RWPE2 (cell line): ENCODE results near the gene L3MBTL4.

Experiments used
- ATAC-seq: fragments of 200-7000 bp; cut with Tn5 transposase; 3 replicates; pipeline ENCODE4 v1.9.1; 2021; ENCODE audit warnings: low read depth
- DNase-seq: peaks from one replicate; pipeline ENCODE4 v3.0.0-alpha.2; 2020; ENCODE audit warnings: low spot score
- H3K27ac ChIP-seq: fragments of 450-650 bp; 2 replicates; pipeline ENCODE4 v1.5.1; 2017; ENCODE audit warnings: mild to moderate bottlenecking; ENCODE audit not compliant: poor library complexity, severe bottlenecking
- H3K27me3 ChIP-seq: fragments of 250-450 bp; sonication (Bioruptor Pico); 2 replicates; pipeline ENCODE4 v1.5.1; 2021; ENCODE audit warnings: mild to moderate bottlenecking, moderate library complexity; ENCODE audit not compliant: insufficient read depth, poor library complexity, severe bottlenecking
- H3K36me3 ChIP-seq: fragments of 250-450 bp; sonication (Bioruptor Pico); 2 replicates; pipeline ENCODE4 v1.5.1; 2020; ENCODE audit warnings: low read depth, mild to moderate bottlenecking, moderate library complexity
- H3K4me1 ChIP-seq: fragments of 250-450 bp; sonication (Bioruptor Pico); 2 replicates; pipeline ENCODE4 v1.5.1; 2021; ENCODE audit warnings: mild to moderate bottlenecking, moderate library complexity; ENCODE audit not compliant: insufficient read depth, poor library complexity, severe bottlenecking
- H3K4me3 ChIP-seq: fragments of 250-450 bp; sonication (Bioruptor Pico); 2 replicates; pipeline ENCODE4 v1.5.1; 2021; ENCODE audit warnings: mild to moderate bottlenecking, moderate library complexity; ENCODE audit not compliant: severe bottlenecking
- H3K9me3 ChIP-seq: fragments of 250-450 bp; sonication (Bioruptor Pico); 2 replicates; pipeline ENCODE4 v1.5.1; 2021; ENCODE audit warnings: mild to moderate bottlenecking, moderate library complexity; ENCODE audit not compliant: severe bottlenecking
- TF ChIP-seq, protein P1 (sequence below): fragments of 450-650 bp; IDR thresholded peaks from one replicate; pipeline ENCODE4 v1.5.1; 2017; ENCODE audit warnings: mild to moderate bottlenecking, moderate library complexity; ENCODE audit not compliant: poor library complexity, severe bottlenecking

The L3MBTL4 gene

GRCh38 chr18:5986257-5986931 lies 428.3 kb downstream of the L3MBTL4 start:
- no peaks in the 10 kb centered on the region for H3K4me1 ChIP-seq
- DNase-seq (no peak), ATAC-seq (no peak)
- H3K27me3 ChIP-seq = no peaks in the 10 kb centered on the region
- H3K9me3 ChIP-seq = no peaks in the 10 kb centered on the region
- no peak overlapping the region for H3K4me3 ChIP-seq
- no peak overlapping the region for H3K27ac ChIP-seq
- TF ChIP-seq, protein P1, sequence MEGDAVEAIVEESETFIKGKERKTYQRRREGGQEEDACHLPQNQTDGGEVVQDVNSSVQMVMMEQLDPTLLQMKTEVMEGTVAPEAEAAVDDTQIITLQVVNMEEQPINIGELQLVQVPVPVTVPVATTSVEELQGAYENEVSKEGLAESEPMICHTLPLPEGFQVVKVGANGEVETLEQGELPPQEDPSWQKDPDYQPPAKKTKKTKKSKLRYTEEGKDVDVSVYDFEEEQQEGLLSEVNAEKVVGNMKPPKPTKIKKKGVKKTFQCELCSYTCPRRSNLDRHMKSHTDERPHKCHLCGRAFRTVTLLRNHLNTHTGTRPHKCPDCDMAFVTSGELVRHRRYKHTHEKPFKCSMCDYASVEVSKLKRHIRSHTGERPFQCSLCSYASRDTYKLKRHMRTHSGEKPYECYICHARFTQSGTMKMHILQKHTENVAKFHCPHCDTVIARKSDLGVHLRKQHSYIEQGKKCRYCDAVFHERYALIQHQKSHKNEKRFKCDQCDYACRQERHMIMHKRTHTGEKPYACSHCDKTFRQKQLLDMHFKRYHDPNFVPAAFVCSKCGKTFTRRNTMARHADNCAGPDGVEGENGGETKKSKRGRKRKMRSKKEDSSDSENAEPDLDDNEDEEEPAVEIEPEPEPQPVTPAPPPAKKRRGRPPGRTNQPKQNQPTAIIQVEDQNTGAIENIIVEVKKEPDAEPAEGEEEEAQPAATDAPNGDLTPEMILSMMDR = no peak
- H3K36me3 ChIP-seq = no peaks in the 10 kb centered on the region

GRCh38 chr18:5984245-5984644 lies 430.5 kb downstream of the L3MBTL4 start:
- TF ChIP-seq, protein P1 = no peak
- ATAC-seq = no peak
- H3K27me3 ChIP-seq = no peaks in the 10 kb centered on the region

DNA sequence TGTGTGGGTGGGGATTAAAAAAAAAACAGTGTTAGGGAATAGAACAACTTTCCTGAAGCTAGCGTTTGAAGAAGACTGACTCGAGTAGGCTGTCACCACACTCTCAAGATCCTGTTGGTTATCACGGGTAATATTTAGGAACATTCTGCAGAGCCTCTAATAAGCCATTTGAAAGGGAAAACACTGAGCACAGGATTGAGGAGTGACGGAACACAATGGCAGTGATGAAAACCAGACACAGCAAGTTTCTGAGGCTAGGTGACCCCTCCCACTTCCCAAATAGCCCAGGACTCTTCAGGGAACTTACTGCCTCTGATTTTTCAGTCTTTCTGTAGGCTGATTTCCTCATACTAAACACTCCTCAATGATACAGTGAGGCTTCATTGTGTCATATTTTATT lies 431.2 kb downstream of the L3MBTL4 start:
- no peaks in the 10 kb centered on the region for H3K27me3 ChIP-seq
- no peaks in the 10 kb centered on the region for H3K36me3 ChIP-seq
- DNase-seq (no peak), ATAC-seq (no peak)
- no peak overlapping the region for H3K4me3 ChIP-seq
- no peak overlapping the region for H3K27ac ChIP-seq
- TF ChIP-seq, protein P1 = no peak
- no peaks in the 10 kb centered on the region for H3K4me1 ChIP-seq
- H3K9me3 ChIP-seq = no peaks in the 10 kb centered on the region

More at GRCh38 chr18:5984245-5984644, 430.5 kb downstream of the L3MBTL4 start:
- no peaks in the 10 kb centered on the region for H3K9me3 ChIP-seq
- DNase-seq = no peak
- H3K36me3 ChIP-seq = no peaks in the 10 kb centered on the region
- no peak overlapping the region for H3K4me3 ChIP-seq
- H3K4me1 ChIP-seq = no peaks in the 10 kb centered on the region
- H3K27ac ChIP-seq = no peak overlapping the region

- DNase-seq (no peak), ATAC-seq (no peak)
- Histone ChIP-seq H3K36me3 (no peaks in the 10 kb centered on the region), H3K27me3 (no peaks in the 10 kb centered on the region), H3K27ac (no peak overlapping the region), H3K9me3 (no peaks in the 10 kb centered on the region), H3K4me3 (no peak overlapping the region), H3K4me1 (no peaks in the 10 kb centered on the region)
- TF ChIP-seq, protein P1 = no peak
Observed at GRCh38 chr18:5982332-5982731, 432.4 kb downstream of the L3MBTL4 start.

DNA sequence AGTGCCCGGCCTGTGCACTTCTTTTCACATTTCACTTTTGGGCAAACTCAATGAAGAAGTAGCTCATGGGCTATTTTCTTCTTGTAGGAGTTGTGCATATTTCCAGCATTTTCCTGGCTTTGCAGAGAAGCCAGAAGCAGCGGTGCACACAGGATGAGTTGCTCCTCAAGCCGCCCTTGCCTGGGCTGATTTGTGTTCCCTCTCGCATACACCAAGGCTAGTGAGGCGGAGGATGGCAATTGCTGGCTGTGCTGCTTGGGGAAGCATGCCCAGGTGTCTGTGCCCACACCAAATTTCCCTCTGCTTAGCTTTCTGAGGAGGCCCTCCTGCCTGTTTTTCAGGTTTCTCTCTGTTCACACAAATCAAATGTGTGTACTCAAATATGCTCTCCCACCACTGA lies 434.0 kb downstream of the L3MBTL4 start:
- no peaks in the 10 kb centered on the region for H3K36me3 ChIP-seq
- no peak overlapping the region for H3K27ac ChIP-seq
- no peak overlapping the region for H3K4me3 ChIP-seq
- no peaks in the 10 kb centered on the region for H3K4me1 ChIP-seq
- DNase-seq (no peak), ATAC-seq (no peak)
- H3K9me3 ChIP-seq = no peaks in the 10 kb centered on the region
- no peaks in the 10 kb centered on the region for H3K27me3 ChIP-seq
- TF ChIP-seq, protein P1 = no peak
